Measurements from ENCODE around the gene UBE2G1. TPM values are rescaled to one million over a fixed set of nuclear protein-coding genes. Genes with fewer than 3 reads are reported as not detected.

The UBE2G1 gene
- total and polyA plus RNA-seq, 4 donors, result 19.9 to 25.3 (median 21.3) TPM

GRCh38 chr17:4375039-4375748 is 8.7 kb upstream of the UBE2G1 start:
- 73% methylated on average over 7 of the region's 7 CpGs for WGBS
- Histone ChIP-seq H3K9me3 (ENCODE audit: control insufficient read depth in 4 of 4, low read length in 3 of 4) (no peaks in the 10 kb centered on the region), H3K27ac (ENCODE audit: low read depth in 1 of 2, low read length in 2 of 2) (no peak overlapping the region), H3K9ac (ENCODE audit: low read depth in 1 of 2, low read length in 2 of 2) (no peak overlapping the region), H3K4me1 (ENCODE audit: control insufficient read depth in 4 of 4, insufficient read depth in 4 of 4, low read length in 3 of 4) (no peaks in the 10 kb centered on the region), H3K36me3 (ENCODE audit: control insufficient read depth in 4 of 4, insufficient read depth in 3 of 4, low read depth in 1 of 4, low read length in 3 of 4) (no peaks in the 10 kb centered on the region), H3K27me3 (ENCODE audit: control insufficient read depth in 4 of 4, insufficient read depth in 4 of 4, low read length in 3 of 4) (no peaks in the 10 kb centered on the region), H3K4me3 (ENCODE audit: low read depth in 1 of 3, low read length in 3 of 3) (no peak overlapping the region)
- DNase-seq (ENCODE audit: low spot score), result no peak
- TF ChIP-seq NR2F2 (IDR thresholded peaks at IDR 0.05) (no peak), FOXA2 (IDR thresholded peaks at IDR 0.05) (no peak), RXRA (IDR thresholded peaks at IDR 0.05) (no peak), GABPA (IDR thresholded peaks at IDR 0.05 in 1 of 2, conservative IDR thresholded peaks at IDR 0.05 in 1 of 2) (no peak), YY1 (IDR thresholded peaks at IDR 0.05) (no peak), CTCF (IDR thresholded peaks at IDR 0.05; ENCODE audit: low read depth, low read length, missing input control) (no peak), FOXA1 (IDR thresholded peaks at IDR 0.05) (no peak), RAD21 (IDR thresholded peaks at IDR 0.05) (no peak), ATF3 (IDR thresholded peaks at IDR 0.05) (no peak), JUND (IDR thresholded peaks at IDR 0.05) (no peak), REST (IDR thresholded peaks at IDR 0.05) (no peak), SP1 (IDR thresholded peaks at IDR 0.05) (no peak), EGR1 (IDR thresholded peaks at IDR 0.05; ENCODE audit: low read depth in 2 of 2) (no peak), MAX (IDR thresholded peaks at IDR 0.05) (no peak), HNF4A (conservative IDR thresholded peaks at IDR 0.05) (no peak), TAF1 (conservative IDR thresholded peaks at IDR 0.05) (no peak), HNF4G (IDR thresholded peaks at IDR 0.05) (no peak), ZBTB33 (IDR thresholded peaks at IDR 0.05) (no peak)

All from liver (tissue), 9 donors.